ENCODE data around the gene NUCB2.

- no peak for TF ChIP-seq CTCF (conservative IDR thresholded peaks at IDR 0.05)
- no peak for TF ChIP-seq ZFX (IDR thresholded peaks at IDR 0.05)
These were observed 20.0 kb upstream of the NUCB2 start for GRCh38 chr11:17256512-17256911.

All from C4-2B (cell line).